SK-N-SH treated with all-trans-retinoic acid at 6 μM for 48 hours (cell line): ENCODE measurements around the gene STMND1.

ENCODE experiments used
- ATAC-seq: fragments of 200-7000 bp; cut with Tn5 transposase; 3 replicates; pipeline ENCODE4 v1.9.1; 2020; ENCODE audit warnings: mild to moderate bottlenecking, moderate library complexity
- ARNTL ChIP-seq: fragments of 450-650 bp; formaldehyde crosslinking; IDR thresholded peaks from 2 replicates; pipeline ENCODE4 v1.5.0; 2020; ENCODE audit warnings: low read depth, mild to moderate bottlenecking, moderate library complexity, borderline replicate concordance
- BACH2 ChIP-seq: fragments of 250-450 bp; sonication (Bioruptor Pico); IDR thresholded peaks from 2 replicates; pipeline ENCODE4 v1.9.0; 2021; ENCODE audit warnings: mild to moderate bottlenecking, borderline replicate concordance
- CREB5 ChIP-seq: fragments of 250-450 bp; sonication (Bioruptor Pico); IDR thresholded peaks from 2 replicates; pipeline ENCODE4 v1.5.1; 2020; ENCODE audit warnings: low read depth, mild to moderate bottlenecking, moderate library complexity
- CSDC2 ChIP-seq: fragments of 250-450 bp; sonication (Bioruptor Pico); IDR thresholded peaks from 2 replicates; pipeline ENCODE4 v1.5.0; 2020; ENCODE audit warnings: mild to moderate bottlenecking, moderate library complexity
- ESRRG ChIP-seq: fragments of 250-450 bp; sonication (Bioruptor Pico); IDR thresholded peaks from 2 replicates; pipeline ENCODE4 v1.6.1; 2021; ENCODE audit warnings: mild to moderate bottlenecking
- GLIS3 ChIP-seq: fragments of 250-450 bp; sonication (Bioruptor Pico); IDR thresholded peaks from 2 replicates; pipeline ENCODE4 v1.5.0; 2020; ENCODE audit warnings: mild to moderate bottlenecking, moderate library complexity
- OSR1 ChIP-seq: fragments of 250-450 bp; sonication (Bioruptor Pico); IDR thresholded peaks from 2 replicates; pipeline ENCODE4 v1.8.0; 2022; ENCODE audit warnings: moderate library complexity, mild to moderate bottlenecking, inconsistent platforms
- PATZ1 ChIP-seq: fragments of 250-450 bp; sonication (Bioruptor Pico); IDR thresholded peaks from 2 replicates; pipeline ENCODE4 v1.8.0; 2020; ENCODE audit warnings: mild to moderate bottlenecking, moderate library complexity, borderline replicate concordance
- POU6F1 ChIP-seq: fragments of 250-450 bp; sonication (Bioruptor Pico); IDR thresholded peaks from 2 replicates; pipeline ENCODE4 v1.8.0; 2021; ENCODE audit warnings: low read depth, mild to moderate bottlenecking, moderate library complexity, borderline replicate concordance
- PPARA ChIP-seq: fragments of 250-450 bp; sonication (Bioruptor Pico); IDR thresholded peaks from 2 replicates; pipeline ENCODE4 v1.5.0; 2020; ENCODE audit warnings: mild to moderate bottlenecking, borderline replicate concordance
- RARB ChIP-seq: fragments of 250-450 bp; sonication (Bioruptor Pico); IDR thresholded peaks from 2 replicates; pipeline ENCODE4 v1.8.0; 2021; ENCODE audit warnings: mild to moderate bottlenecking, moderate library complexity
- SNAI2 ChIP-seq: fragments of 250-450 bp; sonication (Bioruptor Pico); IDR thresholded peaks from 2 replicates; pipeline ENCODE4 v1.5.0; 2020; ENCODE audit warnings: mild to moderate bottlenecking, moderate library complexity
- TCF4 ChIP-seq: fragments of 250-450 bp; sonication (Bioruptor Pico); IDR thresholded peaks from 2 replicates; pipeline ENCODE4 v1.8.0; 2021; ENCODE audit warnings: mild to moderate bottlenecking, moderate library complexity, borderline replicate concordance
- TOX ChIP-seq: fragments of 250-450 bp; sonication (Bioruptor Pico); IDR thresholded peaks from 2 replicates; pipeline ENCODE4 v1.8.0; 2021; ENCODE audit warnings: mild to moderate bottlenecking, moderate library complexity, borderline replicate concordance
- TSHZ2 ChIP-seq: fragments of 250-450 bp; sonication (Bioruptor Pico); IDR thresholded peaks from 2 replicates; pipeline ENCODE4 v1.5.0; 2020; ENCODE audit warnings: mild to moderate bottlenecking, moderate library complexity
- ZC3H10 ChIP-seq: fragments of 250-450 bp; sonication (Bioruptor Pico); IDR thresholded peaks from 2 replicates; pipeline ENCODE4 v1.5.1; 2021; ENCODE audit warnings: mild to moderate bottlenecking, moderate library complexity
- ZNF565 ChIP-seq: fragments of 450-650 bp; formaldehyde crosslinking; conservative IDR thresholded peaks from 2 replicates; pipeline ENCODE4 v1.5.0; 2020; ENCODE audit warnings: low read depth, mild to moderate bottlenecking, moderate library complexity
- ZNF70 ChIP-seq: fragments of 450-650 bp; formaldehyde crosslinking; IDR thresholded peaks from 2 replicates; pipeline ENCODE4 v1.5.0; 2020; ENCODE audit warnings: mild to moderate bottlenecking, moderate library complexity
- ZNF8 ChIP-seq: fragments of 450-650 bp; formaldehyde crosslinking; IDR thresholded peaks from 2 replicates; pipeline ENCODE4 v1.5.0; 2020; ENCODE audit warnings: mild to moderate bottlenecking, moderate library complexity
- TF ChIP-seq, protein P1 (sequence below): fragments of 250-450 bp; sonication (Bioruptor Pico); IDR thresholded peaks from 2 replicates; pipeline ENCODE4 v1.5.1; 2021; ENCODE audit warnings: mild to moderate bottlenecking, moderate library complexity

The STMND1 gene

DNA sequence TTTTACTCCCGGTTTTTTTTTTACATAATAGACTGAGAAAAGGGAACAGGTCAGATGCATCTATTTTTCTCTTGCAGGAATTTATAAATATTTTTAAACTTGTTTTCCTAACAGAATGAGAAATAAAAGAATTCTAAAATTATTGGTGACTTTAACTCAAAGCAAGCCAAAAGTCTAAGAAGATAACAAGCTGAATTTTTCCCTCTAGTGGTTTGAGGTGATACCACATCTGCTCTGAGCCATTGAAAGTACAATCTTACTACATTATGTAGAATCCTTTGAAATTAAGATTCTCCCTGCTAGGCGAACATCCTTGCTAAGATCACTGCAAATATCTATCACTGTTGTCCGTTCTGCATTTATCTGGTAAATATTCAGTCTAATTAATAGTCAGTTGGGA lies 10.7 kb upstream of the STMND1 start:
- ATAC-seq: peak; percentile 47; the same call in 1 of the 3 replicates
- TF ChIP-seq ZC3H10 (CRISPR knock-in tag): no peak
- no peak for TF ChIP-seq ESRRG
- TF ChIP-seq GLIS3: no peak
- no peak for TF ChIP-seq CSDC2
- no peak for TF ChIP-seq ARNTL (CRISPR knock-in tag)
- no peak for TF ChIP-seq TOX (CRISPR knock-in tag)

DNA sequence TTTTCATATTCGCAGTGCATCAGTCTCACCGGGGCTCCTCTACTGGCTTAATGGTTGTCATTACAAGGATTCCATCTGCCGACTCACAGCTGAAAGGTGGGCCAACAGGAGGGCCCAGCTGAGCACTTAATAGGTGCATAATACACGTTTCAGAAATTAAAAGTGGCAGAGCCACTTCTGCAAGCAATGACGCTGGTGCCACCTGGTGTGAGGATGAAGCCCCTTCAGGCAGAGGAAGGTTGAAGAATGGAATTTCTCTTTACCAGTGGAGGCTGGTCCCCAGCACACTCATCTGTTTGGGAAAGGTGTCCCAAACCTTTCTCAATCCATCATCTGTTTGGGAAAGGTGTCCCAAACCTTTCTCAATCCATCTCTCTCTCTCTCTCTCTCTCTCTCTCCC lies 8.2 kb upstream of the STMND1 start:
- TF ChIP-seq OSR1 (CRISPR knock-in tag): no peak
- no peak for TF ChIP-seq TSHZ2 (CRISPR knock-in tag)
- TF ChIP-seq TOX (CRISPR knock-in tag): no peak
- no peak for TF ChIP-seq RARB (CRISPR knock-in tag)
- no peak for TF ChIP-seq PATZ1 (CRISPR knock-in tag)
- TF ChIP-seq, protein P1, sequence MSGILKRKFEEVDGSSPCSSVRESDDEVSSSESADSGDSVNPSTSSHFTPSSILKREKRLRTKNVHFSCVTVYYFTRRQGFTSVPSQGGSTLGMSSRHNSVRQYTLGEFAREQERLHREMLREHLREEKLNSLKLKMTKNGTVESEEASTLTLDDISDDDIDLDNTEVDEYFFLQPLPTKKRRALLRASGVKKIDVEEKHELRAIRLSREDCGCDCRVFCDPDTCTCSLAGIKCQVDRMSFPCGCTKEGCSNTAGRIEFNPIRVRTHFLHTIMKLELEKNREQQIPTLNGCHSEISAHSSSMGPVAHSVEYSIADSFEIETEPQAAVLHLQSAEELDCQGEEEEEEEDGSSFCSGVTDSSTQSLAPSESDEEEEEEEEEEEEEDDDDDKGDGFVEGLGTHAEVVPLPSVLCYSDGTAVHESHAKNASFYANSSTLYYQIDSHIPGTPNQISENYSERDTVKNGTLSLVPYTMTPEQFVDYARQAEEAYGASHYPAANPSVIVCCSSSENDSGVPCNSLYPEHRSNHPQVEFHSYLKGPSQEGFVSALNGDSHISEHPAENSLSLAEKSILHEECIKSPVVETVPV: no peak
- TF ChIP-seq ZC3H10 (CRISPR knock-in tag): no peak
- no peak for TF ChIP-seq ESRRG
- no peak for TF ChIP-seq BACH2 (CRISPR knock-in tag)
- TF ChIP-seq ZNF70 (CRISPR knock-in tag): no peak
- peak; percentile 66 for ATAC-seq

- TF ChIP-seq, protein P1: no peak
- TF ChIP-seq PPARA (no peak), PATZ1 (CRISPR knock-in tag) (no peak), ZNF565 (CRISPR knock-in tag) (no peak), RARB (CRISPR knock-in tag) (no peak), TSHZ2 (CRISPR knock-in tag) (no peak), CSDC2 (no peak), ESRRG (no peak), ZC3H10 (CRISPR knock-in tag) (no peak), SNAI2 (no peak), ZNF8 (no peak), TOX (CRISPR knock-in tag) (no peak), ZNF70 (CRISPR knock-in tag) (no peak), BACH2 (CRISPR knock-in tag) (no peak), CREB5 (CRISPR knock-in tag) (no peak), TCF4 (no peak), GLIS3 (no peak), OSR1 (CRISPR knock-in tag) (no peak), POU6F1 (CRISPR knock-in tag) (no peak)
- ATAC-seq: no peak
These were observed 5.8 kb upstream of the STMND1 start for GRCh38 chr6:17096096-17096495.
